C4-2B (cell line): ENCODE measurements around the gene SLC5A5.

Source experiments
- CTCF ChIP-seq: fragments of 450-650 bp; conservative IDR thresholded peaks from 2 replicates; pipeline ENCODE4 v1.5.1; 2017; ENCODE audit warnings: mild to moderate bottlenecking
- ZFX ChIP-seq: fragments of 450-650 bp; IDR thresholded peaks from 2 replicates; pipeline ENCODE4 v1.6.1; 2017

DNA sequence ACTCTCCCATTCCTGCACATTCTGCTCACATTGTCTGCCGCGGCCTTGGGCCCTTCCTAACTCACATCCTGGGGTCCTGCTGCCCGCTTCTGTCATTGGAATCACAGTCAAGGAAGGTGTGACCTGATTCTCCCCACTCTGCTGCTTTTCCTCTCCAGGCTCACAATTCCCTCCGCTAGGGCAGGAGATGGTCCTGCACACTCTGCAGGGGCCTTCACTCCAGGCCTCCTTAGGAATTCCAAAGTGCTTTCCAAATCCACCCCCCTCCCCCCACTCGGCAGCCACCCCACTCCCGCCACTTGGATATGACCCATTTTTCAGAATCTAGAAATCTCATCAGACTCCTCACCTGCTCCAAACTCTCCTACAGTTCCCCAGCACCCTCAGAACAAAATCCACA, 3.1 kb upstream of the SLC5A5 start:
- TF ChIP-seq CTCF, result no peak
- no peak for TF ChIP-seq ZFX
